ENCODE measurements around the gene PTCHD4.
"Not testable (repeated sequence)": the region's sequence is repeated elsewhere in the genome, so short reads cannot be mapped to it uniquely, and the experiment has no call there.

PTCHD4 gene

DNA sequence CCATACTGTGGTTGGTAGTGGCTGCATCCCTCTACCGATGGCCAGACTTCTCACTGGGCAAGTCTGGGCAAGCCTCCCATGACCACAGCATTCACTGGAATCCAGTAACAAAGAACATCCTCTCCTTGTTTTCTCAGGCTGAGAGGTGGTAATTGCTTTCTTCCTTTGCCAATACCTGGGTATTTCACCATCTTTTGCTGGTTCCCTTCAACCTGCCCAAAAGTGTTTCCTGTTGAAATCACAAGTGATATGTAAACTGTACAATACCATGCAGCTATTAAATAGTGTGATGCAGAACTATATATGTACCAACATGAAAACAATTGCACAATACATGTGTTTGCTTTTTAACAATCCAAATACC is at the start of gene PTCHD4:
Gene PTCHD4 (minus strand): TSS at position 55 of the 364 bp plus-strand sequence. CDS start 42,240 bp downstream, outside the sequence.
- no peak for FAIRE-seq

- no peak for FAIRE-seq
Observed at GRCh38 chr6:48151142-48151541, 40.1 kb upstream of the PTCHD4 start.

GRCh38 chr6:48150701-48151100 is 39.7 kb upstream of the PTCHD4 start:
- FAIRE-seq, result no peak

DNA sequence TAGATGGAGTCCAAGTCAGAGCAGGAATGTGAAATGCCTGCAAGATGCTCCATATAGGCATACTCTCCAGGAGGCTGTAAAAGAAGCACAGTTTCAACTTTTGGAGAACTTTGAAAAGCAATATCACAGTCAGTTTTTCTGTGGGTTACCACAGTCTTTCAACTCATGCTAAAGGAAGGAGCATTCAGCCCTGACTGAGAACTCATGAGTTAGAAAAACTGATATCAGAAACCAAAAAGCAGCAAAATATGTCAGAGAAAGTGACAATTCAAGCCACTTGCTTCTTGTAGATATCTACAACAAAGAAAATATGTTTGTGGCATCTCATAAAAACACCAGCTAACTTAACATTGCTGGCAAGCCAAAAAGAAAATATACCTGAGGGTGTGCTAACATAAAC is 36.1 kb upstream of the PTCHD4 start:
- FAIRE-seq, result no peak

GRCh38 chr6:48144021-48144420 is 33.0 kb upstream of the PTCHD4 start:
- FAIRE-seq, result no peak

- no peak for FAIRE-seq
Observed at GRCh38 chr6:48141975-48142374, 31.0 kb upstream of the PTCHD4 start.

- no peak for FAIRE-seq
Observed at GRCh38 chr6:48139818-48140614, 29.0 kb upstream of the PTCHD4 start.

DNA sequence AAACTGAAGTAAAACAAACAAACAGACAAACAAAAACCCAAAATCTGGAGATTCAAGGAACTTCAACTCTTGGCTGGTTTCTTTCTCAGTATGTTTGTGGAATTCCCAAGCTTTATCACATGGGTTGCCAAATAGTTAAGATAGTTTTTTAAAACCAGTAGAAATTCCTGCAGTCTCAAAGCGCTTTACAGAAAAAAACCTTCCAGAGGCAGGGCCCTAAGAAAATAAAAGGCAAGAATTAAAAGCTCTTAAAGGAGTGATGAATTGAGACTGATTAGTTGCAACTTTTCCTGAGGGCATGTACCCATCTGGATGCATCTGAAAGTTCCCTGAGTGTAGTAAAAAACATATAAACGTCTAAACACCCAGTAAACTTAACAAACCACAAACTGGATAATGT is 25.9 kb upstream of the PTCHD4 start:
- FAIRE-seq, result no peak

DNA sequence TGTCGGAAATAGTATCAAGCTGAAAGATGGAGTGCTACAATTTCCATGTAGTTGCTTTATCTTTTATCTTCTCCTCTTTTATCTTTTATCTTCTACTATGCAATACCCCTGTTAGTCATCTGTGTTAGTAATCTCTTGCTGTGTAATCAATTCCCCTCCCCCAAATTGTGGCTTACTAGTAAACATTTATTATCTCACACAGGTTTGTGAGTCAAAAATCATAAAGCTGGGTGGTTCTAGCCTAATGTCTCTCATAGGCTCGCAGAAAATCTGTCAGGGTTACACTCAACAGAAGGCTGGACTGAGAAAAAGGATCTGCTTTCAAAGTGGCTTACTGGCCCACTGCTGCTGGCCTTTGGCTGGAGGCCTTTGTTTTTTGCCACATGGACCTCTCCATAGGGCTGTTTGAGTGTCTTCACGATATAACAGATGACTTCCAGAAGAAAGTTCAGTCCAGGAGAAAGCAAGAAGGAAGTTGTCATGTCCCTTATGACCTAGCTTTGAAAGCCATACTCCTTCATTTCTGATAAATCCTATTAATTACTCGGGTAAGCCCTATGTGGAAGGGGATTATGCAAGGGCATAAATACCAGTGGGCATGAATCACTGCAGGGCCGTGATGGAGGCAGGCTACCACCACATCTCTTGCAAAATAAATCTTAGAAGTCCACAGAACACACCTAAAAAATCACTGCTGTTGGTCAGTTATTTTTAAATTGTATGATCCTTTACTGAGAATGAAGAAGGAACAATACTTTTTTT is 24.5 kb upstream of the PTCHD4 start:
- no peak for FAIRE-seq

DNA sequence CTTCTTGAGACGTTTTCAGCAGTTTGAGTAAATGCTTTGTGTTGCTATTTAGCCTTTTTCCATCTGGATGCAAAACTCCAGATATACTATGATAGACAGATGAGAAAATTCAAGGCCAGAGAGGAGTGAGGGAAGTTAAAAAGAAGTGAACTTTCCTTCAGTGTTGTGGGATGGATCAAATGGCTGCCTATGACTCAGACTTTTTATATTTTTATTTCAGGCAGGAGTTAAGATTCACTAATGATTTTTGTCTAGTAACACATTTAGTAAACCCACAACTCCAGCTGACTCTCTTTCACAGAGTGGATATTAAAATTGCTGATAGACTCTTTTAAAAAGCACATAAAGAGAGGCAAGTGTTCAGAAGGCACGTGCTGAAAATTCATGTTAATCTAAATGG is 23.2 kb upstream of the PTCHD4 start:
- no peak for FAIRE-seq

- no peak for FAIRE-seq
Observed at GRCh38 chr6:48123601-48124000, 12.6 kb upstream of the PTCHD4 start.

GRCh38 chr6:48121983-48122749 is 11.2 kb upstream of the PTCHD4 start:
- not testable (repeated sequence) for FAIRE-seq

DNA sequence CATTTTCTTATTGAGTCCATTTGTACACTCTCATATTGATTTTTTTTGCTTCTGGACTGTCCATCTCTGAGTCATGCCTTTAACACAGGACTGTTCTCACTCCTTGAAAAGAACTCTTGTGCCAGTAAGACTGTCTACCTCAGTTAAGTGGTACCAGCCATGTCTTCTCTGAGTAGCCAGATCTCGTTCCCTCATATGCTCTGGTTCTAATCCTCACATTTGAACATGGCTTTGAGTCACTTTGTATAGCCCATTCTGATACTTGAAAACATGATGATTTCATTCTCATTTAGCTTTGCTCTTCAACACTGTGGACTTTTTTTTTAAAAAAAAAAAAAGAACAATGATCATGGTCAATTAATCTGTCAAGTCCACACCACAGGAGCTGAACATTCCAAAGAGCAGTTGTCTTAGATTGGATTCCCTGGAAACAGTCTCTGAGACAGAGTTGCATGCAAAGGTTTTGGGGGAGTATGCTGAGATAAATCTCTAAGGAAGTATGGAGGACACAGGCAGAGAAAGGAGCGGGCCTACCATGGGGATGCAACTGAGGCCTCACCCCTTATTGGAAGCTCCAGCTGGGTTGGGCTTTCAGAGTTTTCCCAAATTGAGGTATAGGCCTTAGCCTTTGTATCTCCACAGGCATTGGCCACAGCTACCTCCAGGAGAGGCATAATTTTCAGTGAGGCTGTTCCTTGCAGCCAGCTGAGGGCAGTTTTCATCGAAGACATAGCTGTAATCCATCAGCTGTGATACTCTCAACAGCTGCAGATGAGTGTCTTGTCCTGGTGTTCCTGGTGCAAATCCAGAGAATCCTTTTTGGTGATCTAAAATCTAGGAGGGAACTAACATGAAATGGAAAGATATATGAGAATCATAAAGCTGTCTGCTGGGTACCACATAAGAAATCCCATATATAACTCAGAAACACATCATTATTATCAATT is 6.0 kb upstream of the PTCHD4 start:
- FAIRE-seq, result no peak

DNA sequence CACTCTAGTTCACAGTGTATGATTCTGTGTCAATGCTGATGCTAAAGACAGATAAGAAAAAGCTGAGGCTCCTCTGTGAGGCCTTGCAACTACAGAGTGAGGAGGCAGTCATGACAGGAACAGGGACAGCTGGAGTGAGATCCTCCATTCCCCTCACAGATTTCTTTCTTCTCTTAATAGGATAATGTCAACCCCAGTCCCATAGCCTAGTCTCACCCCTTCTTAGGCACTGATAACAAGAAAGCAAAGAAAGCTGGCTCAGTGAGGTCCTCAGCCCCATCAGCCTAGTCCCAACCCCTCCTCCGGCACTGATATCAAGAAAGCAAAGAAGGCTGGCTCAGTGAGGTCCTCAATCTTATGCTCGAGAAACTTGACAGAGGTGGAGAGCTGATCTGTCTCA is 2.1 kb upstream of the PTCHD4 start:
- no peak for FAIRE-seq

DNA sequence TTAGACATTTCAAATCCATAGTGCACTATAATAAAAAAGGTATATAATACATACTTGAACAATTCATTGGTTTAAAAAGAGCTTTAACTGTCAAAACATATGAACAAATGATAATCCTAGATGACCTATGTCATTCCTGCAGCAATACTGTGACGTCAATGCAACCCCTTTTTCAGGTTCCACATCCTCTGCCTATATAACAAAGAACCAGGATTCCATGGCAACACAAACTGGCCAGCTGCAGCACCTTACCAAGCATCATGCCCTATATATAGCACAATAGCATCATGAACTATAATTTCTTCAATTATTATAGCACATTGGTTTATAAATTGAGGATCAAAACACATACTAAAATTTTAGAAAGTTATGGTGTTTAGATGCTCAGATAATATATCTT is 578 bp upstream of the PTCHD4 start:
- no peak for FAIRE-seq

DNA sequence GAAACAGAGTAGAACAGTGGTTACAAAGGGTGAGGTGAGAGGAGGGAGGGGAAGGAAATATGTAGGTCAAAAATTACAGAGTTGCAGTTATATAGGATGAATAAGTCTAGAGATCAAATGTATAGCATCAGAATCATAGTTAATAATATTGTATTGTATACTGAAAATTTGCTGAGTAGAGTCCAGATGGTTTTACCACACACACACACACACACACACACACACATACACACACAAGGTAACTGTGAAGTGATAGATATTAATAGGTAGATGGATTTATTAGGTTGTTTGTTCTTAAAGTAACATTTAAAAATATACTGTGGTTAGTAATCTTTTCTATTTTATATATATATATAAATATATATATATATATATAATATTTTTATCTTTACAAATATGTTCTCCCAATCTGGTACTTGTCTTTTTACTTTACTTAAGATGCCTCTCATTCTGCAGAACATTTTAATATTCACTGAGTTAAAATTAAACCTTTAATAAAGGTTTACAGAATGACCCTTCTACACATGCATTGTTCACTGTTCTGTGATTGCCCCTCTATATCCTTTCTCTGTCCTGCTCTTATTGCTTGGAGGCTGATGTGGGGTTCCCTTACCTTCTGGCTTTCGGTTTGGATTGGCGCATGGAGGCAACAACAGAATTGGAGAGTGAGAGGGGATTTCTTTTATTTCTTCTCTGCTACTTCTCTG is 408 bp downstream of the PTCHD4 start:
- peak; percentile 74 for FAIRE-seq

GRCh38 chr6:48109944-48110343 is 1.1 kb downstream of the PTCHD4 start:
- peak; percentile 88 for FAIRE-seq

GRCh38 chr6:48102476-48103195 is 8.4 kb downstream of the PTCHD4 start:
- FAIRE-seq, result not testable (repeated sequence)

- FAIRE-seq, result no peak
Observed at GRCh38 chr6:48101290-48101689, 9.7 kb downstream of the PTCHD4 start.

DNA sequence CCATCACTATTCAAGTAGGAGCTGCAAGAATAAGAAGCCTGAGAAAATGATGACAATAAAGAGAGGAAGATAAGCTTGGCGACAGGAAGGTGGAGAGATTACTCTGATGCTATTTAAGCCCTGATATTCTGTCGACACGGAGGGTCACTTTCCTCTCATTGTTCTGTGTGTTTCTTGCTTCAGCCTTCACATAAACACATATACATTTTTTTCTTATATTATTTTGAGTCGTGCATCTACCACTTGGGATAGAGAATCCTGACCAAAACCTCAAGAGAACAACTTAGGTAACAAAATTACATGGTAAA is 10.5 kb downstream of the PTCHD4 start:
- FAIRE-seq, result no peak

Data from TTC549 (cell line).